ENCODE results near the gene ZNRF1.

Gene ZNRF1

DNA sequence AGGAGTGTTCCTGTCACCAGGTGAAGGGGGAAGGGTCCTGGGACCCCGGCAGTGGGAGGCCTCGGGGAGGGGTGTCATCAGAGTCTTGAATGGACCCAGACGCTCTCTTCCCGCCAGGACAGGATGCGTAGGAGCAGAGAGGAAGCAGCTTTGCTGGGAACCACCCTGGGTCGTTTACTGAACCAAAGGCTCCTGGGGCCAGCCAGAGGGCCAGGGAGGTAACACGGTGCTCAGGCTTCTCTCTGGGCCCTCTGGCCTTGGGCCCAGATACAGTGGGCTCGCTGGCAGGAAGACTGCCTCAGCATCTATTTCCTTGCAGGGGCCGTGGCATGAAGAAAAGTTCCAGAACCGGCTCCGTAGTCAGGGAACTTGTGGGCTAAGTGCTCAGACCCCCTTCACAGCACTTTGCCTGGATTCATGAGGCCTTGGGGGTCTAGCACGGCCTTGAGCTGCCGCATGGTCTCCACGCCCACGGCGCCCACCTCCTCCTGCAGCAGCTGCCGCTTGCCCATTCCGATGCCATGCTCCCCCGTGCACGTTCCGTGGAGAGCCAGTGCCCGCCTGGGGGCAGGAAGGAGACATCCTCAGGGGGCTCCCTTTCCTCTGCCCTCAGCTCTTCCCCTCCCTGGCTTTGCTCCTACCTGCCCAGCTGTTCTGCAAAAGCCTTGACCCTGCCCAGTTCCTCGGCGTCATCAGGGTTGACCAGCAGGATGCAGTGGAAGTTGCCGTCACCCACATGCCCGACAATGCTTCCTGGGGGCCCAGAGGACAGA, 113.3 kb downstream of the ZNRF1 start:
- TF ChIP-seq NFIC (IDR thresholded peaks at IDR 0.05): no peak
- TF ChIP-seq FOXM1 (IDR thresholded peaks at IDR 0.05; ENCODE audit: borderline replicate concordance, low read depth): no peak
- no peak for TF ChIP-seq TCF12 (IDR thresholded peaks at IDR 0.05; ENCODE audit: low read depth)
- no peak for TF ChIP-seq USF1 (IDR thresholded peaks at IDR 0.05)
- no peak for TF ChIP-seq CEBPB (IDR thresholded peaks at IDR 0.05)
- TF ChIP-seq MAX (IDR thresholded peaks at IDR 0.05): no peak
- TF ChIP-seq EGR1 (IDR thresholded peaks at IDR 0.05): no peak
- TF ChIP-seq RAD21 (IDR thresholded peaks at IDR 0.05; ENCODE audit: low read depth): no peak
- TF ChIP-seq CREB1 (IDR thresholded peaks at IDR 0.05; ENCODE audit: low read depth): no peak
- no peak for TF ChIP-seq TEAD4 (IDR thresholded peaks at IDR 0.05)
- TF ChIP-seq TAF1 (IDR thresholded peaks at IDR 0.05; ENCODE audit: low read depth): no peak
- no peak for TF ChIP-seq YY1 (IDR thresholded peaks at IDR 0.05; ENCODE audit: low read depth)
- no peak for TF ChIP-seq EP300 (IDR thresholded peaks at IDR 0.05; ENCODE audit: borderline replicate concordance)
- TF ChIP-seq REST (IDR thresholded peaks at IDR 0.05; ENCODE audit: low read depth): no peak
- no peak for TF ChIP-seq ZBTB7A (IDR thresholded peaks at IDR 0.05; ENCODE audit: low read depth)

GRCh38 chr16:75112734-75113491, 114.1 kb downstream of the ZNRF1 start:
- TF ChIP-seq USF1 (IDR thresholded peaks at IDR 0.05) (no peak), EGR1 (IDR thresholded peaks at IDR 0.05) (no peak), TEAD4 (IDR thresholded peaks at IDR 0.05) (no peak), REST (IDR thresholded peaks at IDR 0.05; ENCODE audit: low read depth) (no peak), ZBTB7A (IDR thresholded peaks at IDR 0.05; ENCODE audit: low read depth) (no peak), TAF1 (IDR thresholded peaks at IDR 0.05; ENCODE audit: low read depth) (no peak), TCF12 (IDR thresholded peaks at IDR 0.05; ENCODE audit: low read depth) (no peak), MAX (IDR thresholded peaks at IDR 0.05) (no peak), RAD21 (IDR thresholded peaks at IDR 0.05; ENCODE audit: low read depth) (no peak), YY1 (IDR thresholded peaks at IDR 0.05; ENCODE audit: low read depth) (no peak), CEBPB (IDR thresholded peaks at IDR 0.05) (no peak)

- TF ChIP-seq TAF1 (IDR thresholded peaks at IDR 0.05; ENCODE audit: low read depth): no peak
- TF ChIP-seq NFIC (IDR thresholded peaks at IDR 0.05): no peak
- TF ChIP-seq RAD21 (IDR thresholded peaks at IDR 0.05; ENCODE audit: low read depth): no peak
- no peak for TF ChIP-seq MAX (IDR thresholded peaks at IDR 0.05)
- no peak for TF ChIP-seq TEAD4 (IDR thresholded peaks at IDR 0.05)
- no peak for TF ChIP-seq FOXM1 (IDR thresholded peaks at IDR 0.05; ENCODE audit: borderline replicate concordance, low read depth)
- TF ChIP-seq EGR1 (IDR thresholded peaks at IDR 0.05): no peak
- TF ChIP-seq ZBTB7A (IDR thresholded peaks at IDR 0.05; ENCODE audit: low read depth): no peak
- TF ChIP-seq YY1 (IDR thresholded peaks at IDR 0.05; ENCODE audit: low read depth): no peak
Observed at GRCh38 chr16:75113541-75114121, 114.8 kb downstream of the ZNRF1 start.

- TF ChIP-seq YY1 (IDR thresholded peaks at IDR 0.05; ENCODE audit: low read depth): no peak
- TF ChIP-seq RAD21 (IDR thresholded peaks at IDR 0.05; ENCODE audit: low read depth): no peak
- TF ChIP-seq REST (IDR thresholded peaks at IDR 0.05; ENCODE audit: low read depth): no peak
- TF ChIP-seq CREB1 (IDR thresholded peaks at IDR 0.05; ENCODE audit: low read depth): no peak
- no peak for TF ChIP-seq NFIC (IDR thresholded peaks at IDR 0.05)
- no peak for TF ChIP-seq EP300 (IDR thresholded peaks at IDR 0.05; ENCODE audit: borderline replicate concordance)
- no peak for TF ChIP-seq USF1 (IDR thresholded peaks at IDR 0.05)
Observed at GRCh38 chr16:75114179-75114945, 115.5 kb downstream of the ZNRF1 start.

Measured in Ishikawa (cell line).